Limb (tissue), 2 donors: Measurements from ENCODE around the gene SLC35E4.
"Not testable (repeated sequence)": the region's sequence is repeated elsewhere in the genome, so short reads cannot be mapped to it uniquely, and the experiment has no call there.

Experiments used
- DNase-seq, 2 donors: peaks; one replicate each; pipeline ENCODE4 v3.0.0-alpha.2; 2016; ENCODE audit errors: extremely low spot score in 2 of 2

The SLC35E4 gene

DNA sequence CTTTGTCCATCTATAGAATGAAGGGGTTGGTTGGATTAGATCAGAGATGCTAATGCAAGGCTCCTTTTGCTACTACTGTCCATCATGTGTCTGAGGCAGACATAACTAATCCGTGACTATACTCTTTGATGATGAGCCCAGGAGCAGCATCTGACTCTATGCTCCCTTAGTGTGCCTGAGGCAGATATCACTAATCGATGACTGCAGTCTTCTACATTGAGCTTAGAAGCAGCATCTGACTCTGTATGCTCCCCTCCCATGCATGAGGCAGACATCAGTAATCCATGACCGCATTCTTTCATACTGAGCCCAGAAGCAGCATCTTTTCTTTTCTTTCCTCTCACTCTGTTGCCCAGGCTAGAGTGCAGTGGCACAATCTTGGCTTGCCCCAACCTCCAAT is 24.4 kb upstream of the SLC35E4 start:
- DNase-seq = no peak

DNA sequence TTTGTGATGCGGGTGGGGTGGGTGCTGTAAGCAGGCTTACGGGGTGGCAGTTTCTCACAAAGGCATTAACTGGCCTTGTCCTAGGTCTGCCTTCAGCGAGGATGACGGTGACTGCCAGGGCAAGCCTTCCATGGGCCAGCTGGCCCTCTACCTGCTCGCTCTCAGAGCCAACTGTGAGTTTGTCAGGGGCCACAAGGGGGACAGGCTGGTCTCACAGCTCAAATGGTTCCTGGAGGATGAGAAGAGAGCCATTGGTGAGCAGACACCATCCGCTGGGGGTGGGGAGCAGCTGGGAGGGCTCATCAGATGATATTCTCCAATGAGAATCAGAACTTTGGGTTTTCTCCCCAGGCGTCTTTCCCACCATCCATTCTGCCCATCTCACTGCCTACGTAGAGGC is 22.8 kb upstream of the SLC35E4 start:
- no peak for DNase-seq

DNA sequence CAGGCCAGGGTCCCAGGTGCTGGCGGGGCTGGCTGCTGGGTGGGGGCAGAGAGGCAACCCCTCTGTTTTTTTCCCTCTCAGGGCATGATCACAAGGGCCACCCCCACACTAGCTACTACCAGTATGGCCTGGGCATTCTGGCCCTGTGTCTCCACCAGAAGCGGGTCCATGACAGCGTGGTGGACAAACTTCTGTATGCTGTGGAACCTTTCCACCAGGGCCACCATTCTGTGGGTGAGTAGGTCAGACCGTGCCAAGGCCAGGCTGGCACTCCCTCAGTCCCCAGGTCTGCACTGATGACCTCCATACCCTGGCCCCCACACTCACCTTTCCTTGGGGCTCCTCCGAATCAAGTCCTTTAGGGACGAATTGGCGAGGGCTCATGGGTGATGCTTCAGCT is 21.3 kb upstream of the SLC35E4 start:
- DNase-seq = no peak

DNA sequence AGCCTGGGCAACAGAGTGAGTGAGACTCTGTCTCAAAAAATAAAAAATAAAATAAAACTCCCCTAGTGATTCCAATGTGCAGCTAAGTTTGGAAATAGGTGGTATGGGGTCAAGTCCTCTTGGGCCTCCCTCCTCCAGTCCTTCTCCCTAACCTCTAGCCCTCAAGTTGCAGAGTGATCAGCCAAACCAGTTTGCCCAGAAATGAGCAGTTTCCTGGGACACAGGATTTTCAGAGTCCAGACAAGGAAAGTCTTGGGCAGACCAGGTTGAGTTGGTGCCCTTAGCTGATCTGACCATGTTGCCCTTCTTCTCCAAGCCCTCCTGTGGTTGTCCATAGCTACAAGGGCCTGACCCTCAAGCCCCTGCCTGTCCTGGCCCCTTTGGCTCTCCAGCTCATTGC is 20.7 kb upstream of the SLC35E4 start:
- DNase-seq = no peak

DNA sequence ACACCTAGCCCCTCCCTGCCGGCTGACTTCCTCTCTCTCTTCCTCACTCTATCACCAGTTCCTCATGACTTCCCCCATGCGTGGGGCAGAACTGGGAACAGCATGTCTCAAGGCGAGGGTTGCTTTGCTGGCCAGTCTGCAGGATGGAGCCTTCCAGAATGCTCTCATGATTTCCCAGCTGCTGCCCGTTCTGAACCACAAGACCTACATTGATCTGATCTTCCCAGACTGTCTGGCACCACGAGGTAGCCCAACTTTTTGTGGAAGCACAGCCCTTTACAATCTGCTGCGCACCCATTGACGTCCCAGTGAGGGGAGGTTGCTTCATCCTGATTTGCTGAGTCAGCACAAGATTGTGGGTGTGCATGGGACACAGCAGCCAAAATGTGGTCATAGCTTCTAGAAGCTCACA is 20.0 kb upstream of the SLC35E4 start:
- DNase-seq = no peak

DNA sequence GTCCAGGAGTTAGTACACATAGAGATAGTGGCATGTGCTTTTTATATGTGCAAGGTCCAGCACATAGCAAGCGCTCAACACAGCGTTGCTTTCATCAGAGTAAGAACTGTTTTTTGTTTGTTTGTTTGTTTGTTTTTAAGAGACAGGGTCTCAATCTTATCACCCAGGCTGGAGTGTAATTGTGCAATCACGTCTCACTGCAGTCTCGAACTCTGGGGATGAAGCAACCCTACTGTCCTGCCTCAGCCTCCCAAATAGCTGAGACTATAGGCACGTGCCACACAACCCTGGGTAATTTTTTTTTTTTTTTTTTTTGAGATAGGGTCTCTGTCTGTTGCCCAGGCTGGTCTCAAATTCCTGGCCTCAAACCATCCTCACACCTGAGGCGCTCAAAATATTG is 17.8 kb upstream of the SLC35E4 start:
- no peak for DNase-seq

DNA sequence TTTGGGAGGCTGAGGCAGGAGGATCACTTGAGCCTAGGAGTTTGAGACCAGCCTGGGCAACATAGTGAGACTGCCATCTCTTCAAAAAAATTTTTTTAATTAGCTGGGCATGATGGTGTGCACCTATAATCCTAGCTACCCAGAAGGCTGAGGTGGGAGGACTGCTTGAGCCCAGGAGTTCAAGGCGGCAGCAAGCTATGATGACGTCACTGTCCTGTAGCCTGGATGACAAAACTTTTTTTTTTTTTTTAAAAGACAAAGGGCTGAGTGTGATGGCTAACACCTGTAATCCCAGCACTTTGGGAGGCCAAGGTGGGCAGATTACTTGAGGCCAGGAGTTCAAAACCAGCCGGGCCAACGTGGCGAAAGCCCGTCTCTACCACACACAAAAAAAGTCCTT is 15.7 kb upstream of the SLC35E4 start:
- not testable (repeated sequence) for DNase-seq

DNA sequence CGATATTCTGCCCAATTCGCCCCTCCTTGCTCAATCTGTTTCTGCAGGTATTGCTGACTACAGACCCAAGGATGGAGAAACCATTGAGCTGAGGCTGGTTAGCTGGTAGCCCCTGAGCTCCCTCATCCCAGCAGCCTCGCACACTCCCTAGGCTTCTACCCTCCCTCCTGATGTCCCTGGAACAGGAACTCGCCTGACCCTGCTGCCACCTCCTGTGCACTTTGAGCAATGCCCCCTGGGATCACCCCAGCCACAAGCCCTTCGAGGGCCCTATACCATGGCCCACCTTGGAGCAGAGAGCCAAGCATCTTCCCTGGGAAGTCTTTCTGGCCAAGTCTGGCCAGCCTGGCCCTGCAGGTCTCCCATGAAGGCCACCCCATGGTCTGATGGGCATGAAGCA is 9.2 kb upstream of the SLC35E4 start:
- no peak for DNase-seq

DNA sequence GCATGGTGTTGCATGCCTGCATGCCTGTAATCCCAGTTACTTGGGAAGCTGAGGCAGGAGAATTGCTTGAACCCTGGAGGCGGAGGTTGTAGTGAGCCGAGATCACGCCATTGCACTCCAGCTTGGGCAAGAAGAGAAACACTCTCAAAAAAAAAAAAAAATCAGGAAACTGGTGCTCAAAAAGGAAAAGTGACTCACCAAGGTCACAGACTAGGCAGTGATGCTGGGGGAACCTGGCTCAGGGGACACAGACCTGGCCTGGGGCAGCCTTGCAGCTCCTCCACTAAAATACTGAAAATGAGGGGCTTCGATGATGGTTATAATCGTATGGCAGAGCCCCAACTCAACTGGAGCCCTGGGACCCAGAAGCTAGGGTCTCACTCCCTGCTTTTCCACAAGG is 8.1 kb upstream of the SLC35E4 start:
- DNase-seq = no peak

DNA sequence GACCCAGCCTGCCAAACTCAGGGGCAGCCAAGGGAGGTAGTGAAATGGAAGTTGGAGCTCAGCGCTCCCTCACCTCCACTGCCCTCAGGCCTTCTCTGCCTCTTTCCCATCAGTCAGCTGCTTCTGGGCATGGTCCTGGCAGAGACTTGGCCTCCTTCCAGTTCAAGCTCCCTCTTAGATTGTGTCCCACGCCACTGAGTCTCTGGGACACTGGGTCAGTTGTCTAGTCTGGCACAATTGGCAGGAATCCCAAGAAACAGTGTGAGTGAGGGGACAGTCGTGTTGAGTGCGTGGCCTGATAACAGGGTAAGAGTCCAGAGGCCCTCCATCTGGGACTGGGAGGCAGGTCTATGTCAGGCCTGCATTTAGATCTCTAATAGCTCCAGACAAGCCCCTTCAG is 7.1 kb upstream of the SLC35E4 start:
- no peak for DNase-seq

DNA sequence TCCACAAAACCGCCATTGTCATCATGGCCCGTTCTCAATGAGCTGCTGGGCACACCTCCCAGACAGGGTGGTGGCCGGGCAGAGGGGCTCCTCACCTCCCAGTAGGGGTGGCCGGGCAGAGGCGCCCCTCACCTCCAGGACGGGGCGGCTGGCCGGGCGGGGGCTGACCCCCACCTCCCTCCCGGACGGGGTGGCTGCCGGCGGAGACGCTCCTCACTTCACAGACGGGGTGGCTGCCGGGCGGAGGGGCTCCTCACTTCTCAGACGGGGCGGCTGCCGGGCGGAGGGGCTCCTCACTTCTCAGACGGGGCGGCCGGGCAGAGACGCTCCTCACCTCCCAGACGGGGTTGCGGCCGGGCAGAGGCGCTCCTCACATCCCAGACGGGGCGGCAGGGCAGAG is 4.1 kb upstream of the SLC35E4 start:
- DNase-seq = not testable (repeated sequence)

DNA sequence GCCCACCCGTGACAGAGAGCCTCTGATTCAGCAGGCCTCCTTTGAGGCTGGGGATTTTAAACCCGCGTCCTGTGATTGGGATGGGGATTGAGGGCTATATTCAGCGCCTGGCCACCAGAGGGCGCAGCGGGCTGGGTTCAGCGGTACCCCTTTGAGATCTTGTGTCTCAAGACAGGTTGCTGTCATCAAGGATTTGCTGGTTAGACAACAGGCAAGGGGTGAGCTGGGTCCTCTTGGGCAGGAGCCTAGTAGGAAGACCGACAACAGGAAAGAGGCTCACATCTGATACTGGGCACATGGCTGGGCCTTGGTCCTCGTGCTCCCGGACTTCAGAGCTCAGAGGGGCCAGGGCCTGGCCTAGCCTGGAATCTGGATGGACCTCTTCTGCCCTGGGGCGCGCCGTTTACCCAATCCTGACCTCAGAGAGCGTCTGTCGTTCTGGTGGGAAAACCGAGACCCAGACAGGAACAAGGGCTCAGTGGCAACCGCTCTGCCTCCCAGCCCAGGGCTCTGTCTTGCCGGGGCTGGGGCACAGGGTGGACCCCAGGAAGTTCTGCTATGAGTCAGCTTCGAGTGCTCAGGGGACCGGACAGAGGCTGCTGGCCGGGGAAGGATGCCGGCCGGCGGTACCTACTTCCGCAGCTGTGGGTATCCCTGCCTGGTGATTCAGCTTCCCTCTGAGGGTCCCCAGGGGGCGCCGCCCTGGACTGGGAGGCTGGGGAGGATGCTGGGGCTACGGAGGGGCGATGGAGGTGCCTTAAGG is 929 bp upstream of the SLC35E4 start:
- DNase-seq = peak; percentile 82 to 89

DNA sequence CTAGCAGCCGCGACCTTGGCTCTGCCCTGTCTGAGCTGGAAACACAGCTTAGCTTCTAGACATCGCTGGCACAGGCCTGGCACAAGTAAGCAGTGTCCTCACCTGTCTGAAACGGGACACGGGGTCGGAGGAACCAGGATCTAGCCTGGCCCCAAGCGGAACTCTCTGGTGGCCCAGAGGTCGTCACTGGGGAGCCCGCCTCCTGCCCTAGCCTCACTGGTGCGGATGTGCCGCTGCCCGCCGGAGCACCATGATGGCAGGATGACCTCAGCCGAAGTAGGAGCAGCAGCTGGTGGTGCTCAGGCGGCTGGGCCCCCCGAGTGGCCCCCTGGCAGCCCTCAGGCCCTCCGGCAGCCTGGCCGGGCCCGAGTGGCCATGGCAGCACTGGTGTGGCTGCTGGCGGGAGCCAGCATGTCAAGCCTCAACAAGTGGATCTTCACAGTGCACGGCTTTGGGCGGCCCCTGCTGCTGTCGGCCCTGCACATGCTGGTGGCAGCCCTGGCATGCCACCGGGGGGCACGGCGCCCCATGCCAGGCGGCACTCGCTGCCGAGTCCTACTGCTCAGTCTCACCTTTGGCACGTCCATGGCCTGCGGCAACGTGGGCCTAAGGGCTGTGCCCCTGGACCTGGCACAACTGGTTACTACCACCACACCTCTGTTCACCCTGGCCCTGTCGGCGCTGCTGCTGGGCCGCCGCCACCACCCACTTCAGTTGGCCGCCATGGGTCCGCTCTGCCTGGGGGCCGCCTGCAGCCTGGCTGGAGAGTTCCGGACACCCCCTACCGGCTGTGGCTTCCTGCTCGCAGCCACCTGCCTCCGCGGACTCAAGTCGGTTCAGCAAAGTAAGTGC is 871 bp downstream of the SLC35E4 start:
- DNase-seq = peak in 1 of 2 donors; percentile 45

DNA sequence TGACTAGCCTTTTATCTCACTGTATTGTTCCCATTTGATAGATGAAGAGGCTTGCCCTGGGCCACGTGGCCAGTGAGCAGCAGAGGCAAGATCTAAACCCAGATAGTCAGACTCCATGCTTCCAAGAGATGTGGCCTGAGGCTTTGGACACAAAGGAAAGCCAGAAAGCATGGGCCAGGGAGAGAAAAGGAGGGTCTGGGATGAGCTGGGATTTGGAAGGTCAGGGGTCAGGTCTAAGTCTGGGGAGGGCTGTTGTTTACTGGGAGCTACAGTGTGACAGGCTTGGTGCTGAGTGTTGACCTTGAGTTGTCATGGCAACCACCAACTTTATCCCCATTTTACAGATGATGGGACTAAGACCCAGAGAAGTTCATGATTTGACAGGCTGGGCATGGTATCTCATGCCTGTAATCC is 2.1 kb downstream of the SLC35E4 start:
- no peak for DNase-seq

DNA sequence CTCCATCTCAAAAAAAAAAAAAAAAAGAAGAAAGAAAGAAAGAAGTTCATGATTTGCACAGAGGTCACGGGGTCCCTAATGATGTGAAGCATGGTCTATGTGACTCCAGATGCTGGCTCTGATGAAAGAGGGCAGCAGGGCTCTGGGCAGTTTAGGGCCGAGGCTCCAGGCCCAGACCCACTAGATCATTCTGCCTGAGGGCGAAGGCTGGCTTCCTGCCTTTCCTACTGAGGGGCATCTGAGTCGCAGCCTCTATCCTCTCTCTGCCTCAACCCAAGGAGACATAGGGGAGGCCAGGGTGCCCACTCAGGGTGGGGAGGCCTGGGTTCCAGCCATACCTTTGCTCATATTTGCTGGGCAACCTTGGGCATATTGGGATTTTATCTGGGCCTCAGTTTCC is 4.8 kb downstream of the SLC35E4 start:
- DNase-seq = no peak

DNA sequence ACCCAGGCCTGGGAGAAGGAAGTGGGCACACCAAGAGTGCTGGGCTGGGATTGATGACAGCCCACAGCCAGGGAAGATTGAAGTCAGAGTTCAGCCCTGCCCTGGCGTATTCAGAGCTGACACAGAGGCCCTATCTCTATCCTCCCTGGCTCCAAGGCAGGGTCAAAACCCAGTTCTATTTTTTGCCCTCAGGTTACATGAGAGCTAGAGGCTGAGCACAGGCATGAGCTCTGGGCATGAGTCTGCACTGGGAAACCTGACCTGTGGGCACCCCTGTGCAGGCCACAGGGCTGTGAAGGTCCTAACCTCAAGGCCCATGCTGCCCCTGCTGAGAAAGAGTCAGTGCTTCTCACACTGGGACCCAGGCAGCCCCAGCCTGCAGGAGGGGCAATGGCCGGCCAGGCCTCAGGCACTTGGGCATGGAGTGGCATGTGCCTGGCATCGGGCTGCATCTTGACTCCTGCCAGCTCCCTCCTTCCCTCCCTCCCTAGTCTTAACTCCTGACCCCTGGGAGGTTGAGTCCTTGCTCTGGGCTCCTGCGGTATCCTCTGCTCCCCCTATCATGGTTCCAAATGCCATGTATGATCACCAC is 5.4 kb downstream of the SLC35E4 start:
- DNase-seq = no peak

DNA sequence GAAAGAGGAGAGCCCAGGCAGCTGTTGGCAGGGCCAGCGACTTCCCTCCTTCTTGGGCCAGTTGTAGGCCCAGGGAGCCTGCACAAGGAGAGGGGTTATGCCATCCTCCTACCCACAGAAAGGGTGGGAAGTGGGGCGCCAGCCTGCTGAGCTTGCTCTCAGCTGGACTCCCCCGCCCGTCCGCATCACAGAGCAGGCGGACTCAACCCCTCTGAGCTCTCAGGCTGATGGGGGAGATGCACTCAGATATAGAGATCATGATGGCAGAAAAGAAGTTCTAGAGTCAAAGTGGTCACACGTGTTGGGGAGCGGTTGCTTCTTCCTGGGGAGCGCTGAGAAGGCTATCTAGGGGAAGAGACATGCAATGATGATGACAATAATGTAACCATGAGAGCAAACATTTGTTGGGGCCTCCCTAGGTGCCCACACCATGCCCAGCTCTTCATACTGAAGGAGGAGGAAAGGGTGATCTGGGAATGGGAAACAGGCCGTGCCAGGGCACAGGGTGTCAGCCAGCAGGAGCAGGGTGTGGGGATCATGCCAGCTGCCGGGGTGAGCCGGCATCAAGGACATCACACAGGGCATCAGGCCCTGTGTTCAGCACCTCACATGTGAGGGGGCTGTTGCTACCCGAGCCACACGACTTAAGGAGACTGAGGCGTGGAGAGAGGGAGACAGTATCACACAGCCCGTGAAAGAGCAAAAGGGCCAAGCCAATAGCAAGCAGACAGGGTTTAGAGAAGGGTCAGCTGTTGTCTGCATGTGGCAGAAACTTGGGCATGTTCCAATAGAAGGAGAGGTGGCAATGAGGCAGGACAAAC is 7.7 kb downstream of the SLC35E4 start:
- no peak for DNase-seq

DNA sequence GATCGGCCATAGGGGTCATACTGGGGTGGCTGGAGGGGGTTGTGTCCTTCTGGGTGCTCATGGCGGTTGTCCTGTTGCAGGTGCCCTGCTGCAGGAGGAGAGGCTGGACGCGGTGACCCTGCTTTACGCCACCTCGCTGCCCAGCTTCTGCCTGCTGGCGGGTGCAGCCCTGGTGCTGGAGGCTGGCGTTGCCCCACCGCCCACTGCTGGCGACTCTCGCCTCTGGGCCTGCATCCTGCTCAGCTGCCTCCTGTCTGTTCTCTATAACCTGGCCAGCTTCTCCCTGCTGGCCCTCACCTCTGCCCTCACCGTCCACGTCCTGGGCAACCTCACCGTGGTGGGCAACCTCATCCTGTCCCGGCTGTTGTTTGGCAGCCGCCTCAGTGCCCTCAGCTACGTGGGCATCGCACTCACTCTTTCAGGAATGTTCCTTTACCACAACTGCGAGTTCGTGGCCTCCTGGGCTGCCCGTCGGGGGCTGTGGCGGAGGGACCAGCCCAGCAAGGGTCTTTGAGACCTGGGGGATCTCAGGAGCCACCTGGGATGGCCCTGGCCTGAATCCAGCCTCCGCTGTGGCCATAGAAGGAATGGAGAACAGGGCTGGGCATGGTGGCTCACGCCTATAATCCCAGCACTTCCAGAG is 11.1 kb downstream of the SLC35E4 start:
- no peak for DNase-seq

DNA sequence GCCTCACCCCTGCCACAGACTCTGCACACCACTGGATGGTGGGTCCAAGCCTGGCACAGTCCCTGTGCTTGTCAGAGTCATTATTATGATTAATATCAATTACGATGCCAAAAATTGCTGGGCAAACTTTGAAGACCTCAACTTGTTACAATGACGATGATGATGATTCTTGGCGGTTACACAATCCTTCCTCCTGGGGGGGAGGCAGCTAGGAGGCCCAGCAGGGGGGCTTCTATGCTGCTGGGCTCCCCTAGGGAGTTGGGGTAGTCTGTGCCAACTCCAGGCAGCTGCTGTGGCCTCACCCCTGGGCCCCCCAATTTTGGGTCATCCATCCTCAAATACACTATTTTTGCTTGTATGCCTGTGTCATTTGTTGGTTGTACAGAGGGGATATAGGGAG is 12.0 kb downstream of the SLC35E4 start:
- DNase-seq = no peak

DNA sequence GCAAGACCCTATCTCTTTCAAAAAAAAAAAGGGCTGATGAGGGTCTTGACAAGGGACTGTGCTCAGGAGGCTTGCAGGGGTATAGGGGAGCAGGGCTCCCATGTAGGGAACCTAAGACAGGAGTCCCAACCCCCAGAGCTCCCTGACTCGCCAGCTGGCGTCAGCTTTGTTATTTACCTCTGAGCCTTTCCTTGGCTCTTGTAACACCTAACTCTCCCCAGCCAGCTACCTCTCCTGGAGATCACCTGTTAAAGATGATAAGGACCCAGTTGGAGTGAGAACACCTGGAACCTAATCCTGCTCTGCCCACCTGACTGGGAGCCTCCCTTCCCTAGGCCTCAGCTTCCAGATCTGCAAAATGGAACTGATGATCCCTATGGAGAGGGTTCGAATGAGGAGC is 13.2 kb downstream of the SLC35E4 start:
- no peak for DNase-seq

DNA sequence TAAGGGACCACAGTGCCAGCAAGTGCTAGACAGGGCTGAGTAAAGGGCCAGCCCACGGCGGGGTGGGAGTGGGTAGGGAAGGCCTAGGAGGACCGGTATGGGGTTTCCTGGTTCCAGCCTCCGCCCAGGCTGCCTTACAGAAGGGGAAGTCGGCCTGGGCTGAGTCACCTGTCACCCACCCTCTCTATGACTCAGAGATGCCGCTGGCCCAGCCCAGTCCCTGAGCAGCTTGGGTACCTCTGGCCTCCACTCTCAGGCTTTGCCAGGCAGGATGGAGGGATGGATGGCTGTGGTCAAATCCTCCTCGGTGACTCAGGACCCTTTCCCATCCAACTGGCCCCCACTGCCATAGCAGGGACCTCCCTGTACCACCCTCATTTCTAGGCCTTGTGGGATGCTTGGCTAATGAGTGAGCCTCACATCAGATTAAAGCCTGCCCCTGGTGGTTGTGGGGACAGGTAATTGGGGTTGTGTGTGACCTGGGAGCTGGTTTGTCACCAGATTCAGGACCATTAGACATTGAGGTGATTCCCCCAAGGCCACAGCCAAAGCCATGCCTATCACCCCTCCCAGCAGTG is 13.9 kb downstream of the SLC35E4 start:
- DNase-seq = no peak
